Neural progenitor cell (in vitro differentiated cells): Measurements from ENCODE around the gene POU5F2.

Source experiments
- EZH2 ChIP-seq: fragments of 200-600 bp; sonication (generic); IDR thresholded peaks from 2 replicates; pipeline ENCODE4 v1.6.1; 2017; ENCODE audit warnings: antibody characterized with exemption, mild to moderate bottlenecking, moderate library complexity
- EZH2phosphoT487 ChIP-seq: fragments of 200-600 bp; sonication (generic); IDR thresholded peaks from 2 replicates; pipeline ENCODE4 v1.6.1; 2017; ENCODE audit warnings: antibody characterized with exemption
- TF ChIP-seq, protein P1 (sequence below): fragments of 200-600 bp; sonication (generic); IDR thresholded peaks from 2 replicates; pipeline ENCODE4 v1.5.1; 2017; ENCODE audit warnings: antibody characterized with exemption, mild to moderate bottlenecking

DNA sequence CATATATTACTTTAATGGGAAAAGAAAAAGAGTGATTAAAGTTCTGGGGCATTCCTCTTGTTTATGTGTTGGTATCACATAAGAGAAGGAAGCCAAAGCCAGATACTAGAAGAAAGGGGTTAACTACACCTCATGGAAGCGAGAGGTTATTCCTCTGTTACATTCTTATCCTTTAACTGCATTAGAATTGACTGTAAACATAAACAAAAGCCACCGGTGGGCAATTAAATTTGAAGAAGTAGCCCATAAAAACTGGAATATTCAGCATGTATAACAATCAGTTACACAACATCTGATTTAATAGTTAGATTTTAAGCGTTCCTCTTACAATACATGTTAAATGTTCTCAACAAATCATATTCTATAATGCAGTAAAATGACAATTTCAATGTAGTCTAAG lies 18.8 kb downstream of the POU5F2 start:
- TF ChIP-seq, protein P1, sequence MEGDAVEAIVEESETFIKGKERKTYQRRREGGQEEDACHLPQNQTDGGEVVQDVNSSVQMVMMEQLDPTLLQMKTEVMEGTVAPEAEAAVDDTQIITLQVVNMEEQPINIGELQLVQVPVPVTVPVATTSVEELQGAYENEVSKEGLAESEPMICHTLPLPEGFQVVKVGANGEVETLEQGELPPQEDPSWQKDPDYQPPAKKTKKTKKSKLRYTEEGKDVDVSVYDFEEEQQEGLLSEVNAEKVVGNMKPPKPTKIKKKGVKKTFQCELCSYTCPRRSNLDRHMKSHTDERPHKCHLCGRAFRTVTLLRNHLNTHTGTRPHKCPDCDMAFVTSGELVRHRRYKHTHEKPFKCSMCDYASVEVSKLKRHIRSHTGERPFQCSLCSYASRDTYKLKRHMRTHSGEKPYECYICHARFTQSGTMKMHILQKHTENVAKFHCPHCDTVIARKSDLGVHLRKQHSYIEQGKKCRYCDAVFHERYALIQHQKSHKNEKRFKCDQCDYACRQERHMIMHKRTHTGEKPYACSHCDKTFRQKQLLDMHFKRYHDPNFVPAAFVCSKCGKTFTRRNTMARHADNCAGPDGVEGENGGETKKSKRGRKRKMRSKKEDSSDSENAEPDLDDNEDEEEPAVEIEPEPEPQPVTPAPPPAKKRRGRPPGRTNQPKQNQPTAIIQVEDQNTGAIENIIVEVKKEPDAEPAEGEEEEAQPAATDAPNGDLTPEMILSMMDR = no peak
- no peak for TF ChIP-seq EZH2phosphoT487
- no peak for TF ChIP-seq EZH2
